DMS79 treated with DMSO at 0.1 percent for 48 hours (cell line): ENCODE measurements around the gene NRG3.

Source experiments
- DNase-seq: peaks from one replicate; lab custom pipeline; 2025; lab: John Stamatoyannopoulos, UW

NRG3 gene

GRCh38 chr10:82221056-82221455 lies 346.1 kb downstream of the NRG3 start:
- DNase-seq = no peak

GRCh38 chr10:82221601-82222149 lies 346.7 kb downstream of the NRG3 start:
- DNase-seq = no peak

DNA sequence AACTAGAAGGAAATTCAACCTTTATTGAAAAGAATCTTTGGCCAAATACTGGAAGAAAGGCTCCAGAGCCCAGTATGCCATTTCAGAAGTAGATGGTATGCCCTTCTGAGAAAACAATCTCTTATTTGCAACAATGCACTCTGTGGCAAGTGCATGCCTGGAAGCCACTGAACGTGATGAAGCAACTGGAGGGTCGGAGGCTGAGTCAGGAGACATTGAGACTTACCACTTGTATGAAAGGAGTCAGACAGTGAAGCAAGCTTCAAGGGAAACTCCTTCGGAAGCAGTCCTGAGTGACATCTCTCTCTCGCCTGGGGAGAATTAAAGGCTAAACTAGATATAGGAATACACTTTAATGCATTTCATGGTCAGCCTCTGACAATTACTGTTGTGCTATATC lies 353.7 kb downstream of the NRG3 start:
- DNase-seq = no peak

DNA sequence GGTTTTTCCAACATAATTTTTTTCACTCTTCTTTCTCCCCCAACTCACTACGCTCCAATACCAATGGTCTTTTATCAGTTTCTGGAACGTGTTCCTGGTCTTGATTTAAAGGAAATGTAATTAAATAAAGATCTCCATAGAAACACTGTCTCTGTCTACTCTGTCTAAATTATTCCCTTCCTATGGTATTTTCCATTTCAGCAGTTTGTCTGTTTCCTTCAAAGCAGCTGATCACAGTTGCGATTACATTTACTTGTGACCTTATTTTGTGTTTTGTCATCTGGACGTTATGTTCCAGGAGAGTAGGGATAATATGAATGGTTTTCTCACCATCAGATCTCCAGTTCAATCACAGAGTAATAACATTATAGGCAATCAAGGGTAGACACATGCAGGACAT lies 359.2 kb downstream of the NRG3 start:
- DNase-seq = no peak

GRCh38 chr10:82236084-82236731 lies 361.2 kb downstream of the NRG3 start:
- DNase-seq = no peak

DNA sequence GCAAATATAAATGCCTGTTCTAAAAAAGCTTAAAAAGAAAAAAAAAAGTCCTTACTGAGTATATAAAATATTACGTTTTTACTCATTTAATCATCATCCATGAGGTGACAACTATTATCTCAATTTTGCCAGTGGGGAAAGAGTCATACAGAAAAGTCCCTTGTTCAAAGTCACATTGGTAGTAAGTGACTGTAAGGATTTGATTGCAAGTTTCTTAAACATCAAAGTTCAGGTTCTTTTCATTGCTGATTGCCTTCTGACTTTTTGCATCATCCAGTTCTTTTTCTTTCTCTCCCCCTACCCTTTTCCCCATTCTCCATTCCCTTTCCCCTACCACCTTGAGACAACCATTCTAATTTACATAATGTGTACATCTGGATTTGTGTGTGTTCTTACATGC lies 363.3 kb downstream of the NRG3 start:
- DNase-seq = no peak

DNA sequence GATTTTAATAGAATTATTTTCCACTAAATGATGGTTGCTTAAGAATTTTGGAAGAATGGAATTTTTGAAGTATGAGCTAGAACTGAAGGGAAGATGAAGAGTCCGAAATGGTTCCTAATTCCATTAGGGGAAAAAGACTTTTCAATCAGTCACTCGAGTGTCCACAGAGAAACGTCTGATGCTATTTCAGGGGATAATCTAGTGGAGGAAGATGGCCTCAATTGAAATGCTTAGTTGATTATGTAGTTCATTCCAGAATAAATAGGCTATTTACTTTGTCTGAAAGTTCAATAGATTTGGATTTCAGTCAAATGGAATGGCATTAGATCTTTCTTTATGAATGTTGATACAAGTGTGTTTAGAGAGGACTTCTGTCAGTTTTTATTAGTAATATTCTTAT lies 365.4 kb downstream of the NRG3 start:
- DNase-seq = no peak

DNA sequence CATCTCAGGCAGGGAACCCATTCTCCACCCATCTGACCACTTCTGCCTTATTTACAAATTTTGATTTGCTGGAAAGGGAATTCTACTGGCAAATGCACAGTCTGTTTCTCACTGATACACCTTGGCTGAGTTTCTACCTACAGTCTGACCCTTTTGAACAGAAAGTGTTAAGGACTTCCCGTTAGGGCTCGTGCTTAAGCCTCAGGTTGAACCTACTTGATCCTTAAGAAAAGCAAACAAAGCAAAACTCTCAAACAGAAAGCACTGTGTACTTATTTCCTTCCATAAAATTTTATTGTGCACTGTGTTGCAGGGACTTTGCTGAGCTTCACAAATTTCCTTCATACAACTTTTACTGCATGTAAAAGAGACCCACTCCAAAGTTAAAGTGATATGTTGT lies 367.8 kb downstream of the NRG3 start:
- no peak for DNase-seq

GRCh38 chr10:82245157-82245556 lies 370.2 kb downstream of the NRG3 start:
- DNase-seq = no peak

DNA sequence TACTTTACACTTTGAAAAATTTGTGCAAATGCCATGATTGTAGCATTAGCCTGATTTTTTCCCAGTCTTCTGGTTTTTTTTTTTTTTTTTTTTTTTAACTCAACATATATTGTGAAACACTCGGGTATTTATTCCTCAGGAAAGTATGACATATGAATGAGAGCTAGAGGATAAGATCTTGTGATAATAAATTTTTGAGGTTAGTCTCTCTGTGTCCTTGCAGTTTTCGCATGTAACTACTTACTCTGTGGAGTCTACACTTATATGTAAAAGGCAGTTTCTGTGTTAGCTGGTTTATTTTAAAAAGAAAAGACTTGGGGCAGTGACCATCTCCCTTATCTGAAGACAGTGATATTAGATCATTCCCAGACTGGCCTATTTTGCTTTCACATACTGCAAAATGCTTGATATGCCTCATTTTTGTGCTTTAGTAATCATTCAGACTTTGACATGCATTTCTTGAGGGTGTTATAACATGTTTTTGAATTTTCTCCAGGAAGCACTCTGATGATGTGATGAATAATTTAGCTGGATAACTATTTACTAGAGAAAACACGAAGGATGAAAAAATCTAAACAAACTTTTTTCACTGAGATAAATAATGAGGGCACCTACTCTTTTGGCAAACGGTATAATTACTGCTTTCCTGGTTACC lies 371.0 kb downstream of the NRG3 start:
- no peak for DNase-seq

- no peak for DNase-seq
These were observed 374.1 kb downstream of the NRG3 start for GRCh38 chr10:82249141-82249540.

DNA sequence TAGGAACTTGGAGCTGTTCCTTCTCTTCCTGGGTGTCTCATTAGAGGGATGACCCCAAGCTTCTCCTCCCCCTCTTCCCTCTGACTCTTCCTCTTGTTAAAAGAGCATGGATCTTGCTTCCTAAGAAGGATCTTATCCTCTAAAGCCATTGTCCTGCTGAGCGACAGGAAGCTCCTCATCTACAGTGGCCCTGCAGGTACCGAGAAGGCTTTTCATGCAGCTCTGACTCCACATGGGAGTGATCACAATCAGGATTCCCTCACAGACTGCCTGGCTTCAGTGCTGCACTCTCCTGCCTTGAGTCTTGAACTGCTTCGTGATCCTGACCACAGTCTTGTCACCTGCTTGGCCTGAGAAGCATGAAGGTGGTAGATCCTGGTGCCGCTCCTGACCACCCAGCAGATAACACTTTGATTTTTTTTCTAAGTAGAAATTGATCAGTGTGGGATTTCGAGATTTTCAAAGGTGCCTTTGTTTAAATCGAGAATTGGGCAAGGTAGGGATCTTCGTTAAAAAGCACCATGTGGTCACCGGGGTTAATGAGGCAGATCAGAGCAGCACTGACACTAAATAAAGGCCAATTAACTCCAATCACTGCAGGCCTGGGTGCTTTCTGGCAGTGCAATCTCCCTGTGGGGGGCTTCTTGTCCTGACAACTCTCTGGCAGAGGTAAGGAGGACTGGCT lies 376.4 kb downstream of the NRG3 start:
- DNase-seq = no peak

DNA sequence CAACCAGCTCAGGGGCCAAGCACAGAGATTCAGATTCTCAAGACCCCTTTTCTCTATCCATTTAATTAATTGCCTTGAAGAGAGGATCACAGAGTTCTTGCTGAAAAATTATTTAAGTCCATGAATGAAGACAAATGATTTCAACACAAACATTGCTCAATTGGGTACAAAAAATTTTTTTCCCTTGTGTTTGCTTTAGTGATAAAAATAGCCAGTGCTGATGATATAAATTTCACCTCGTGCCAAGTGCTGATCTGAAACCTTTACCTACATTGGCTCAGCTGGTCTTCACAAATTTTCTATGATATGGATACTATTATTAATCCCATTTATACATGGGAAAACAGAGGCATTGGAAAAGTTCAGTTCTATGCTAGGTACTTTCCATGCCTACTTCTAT lies 377.1 kb downstream of the NRG3 start:
- no peak for DNase-seq

DNA sequence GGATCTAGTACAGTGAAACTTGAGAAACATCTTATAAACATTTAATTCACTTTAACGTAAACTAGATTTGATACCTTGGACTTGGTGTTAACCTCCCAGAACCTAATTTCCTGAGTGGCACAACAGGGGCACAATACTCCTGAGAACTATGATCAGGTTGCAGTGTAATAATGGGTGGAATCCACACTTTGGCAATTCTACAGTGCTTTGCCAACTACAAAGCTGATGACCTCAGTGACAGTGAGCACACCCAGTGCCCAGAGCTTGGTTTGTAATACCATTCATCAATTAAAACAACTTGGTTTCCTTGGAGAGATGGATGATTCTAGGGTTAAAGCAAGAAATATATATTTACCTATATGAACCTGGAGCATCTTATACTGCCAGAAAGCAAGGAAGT lies 379.2 kb downstream of the NRG3 start:
- DNase-seq = no peak

DNA sequence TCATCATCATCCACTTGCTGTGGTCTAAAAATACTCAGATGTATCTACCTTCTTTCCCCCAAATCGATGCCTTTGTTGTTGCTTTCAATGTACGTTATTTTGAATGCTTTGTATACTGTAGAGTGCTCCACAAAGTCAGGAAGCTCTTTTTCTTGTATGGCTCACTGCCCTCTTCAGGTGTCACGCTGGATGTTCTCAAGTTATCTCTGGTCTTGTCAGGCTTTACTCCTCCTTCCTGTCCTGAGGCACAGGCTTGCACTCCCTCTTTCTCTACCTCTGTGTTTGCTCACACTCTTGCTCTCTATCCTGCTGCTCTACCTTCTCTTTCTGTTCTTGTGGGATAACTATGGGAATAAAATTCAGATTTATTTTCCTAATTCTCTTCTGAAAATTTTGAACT lies 381.3 kb downstream of the NRG3 start:
- DNase-seq = no peak

DNA sequence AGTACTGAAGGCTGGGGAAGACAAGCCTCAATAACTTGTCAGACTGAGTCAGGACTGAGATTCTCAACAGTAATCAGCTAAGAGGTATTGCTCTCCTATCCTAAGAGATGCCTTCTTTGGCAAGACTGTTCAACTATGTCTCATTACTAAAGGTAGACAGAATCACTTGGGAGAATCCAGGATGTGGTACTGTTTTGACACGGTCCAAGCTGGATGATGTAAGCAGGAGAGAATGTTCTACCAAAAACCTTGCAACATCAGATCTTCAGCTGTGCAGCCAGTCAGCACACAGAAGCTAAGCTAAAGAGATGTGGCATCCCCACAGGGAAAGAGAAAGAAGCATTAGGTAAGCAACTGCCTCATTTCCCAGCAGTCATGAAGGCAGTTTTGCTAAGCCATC lies 391.4 kb downstream of the NRG3 start:
- DNase-seq = no peak

- DNase-seq = no peak
These were observed 392.0 kb downstream of the NRG3 start for GRCh38 chr10:82267014-82267413.

DNA sequence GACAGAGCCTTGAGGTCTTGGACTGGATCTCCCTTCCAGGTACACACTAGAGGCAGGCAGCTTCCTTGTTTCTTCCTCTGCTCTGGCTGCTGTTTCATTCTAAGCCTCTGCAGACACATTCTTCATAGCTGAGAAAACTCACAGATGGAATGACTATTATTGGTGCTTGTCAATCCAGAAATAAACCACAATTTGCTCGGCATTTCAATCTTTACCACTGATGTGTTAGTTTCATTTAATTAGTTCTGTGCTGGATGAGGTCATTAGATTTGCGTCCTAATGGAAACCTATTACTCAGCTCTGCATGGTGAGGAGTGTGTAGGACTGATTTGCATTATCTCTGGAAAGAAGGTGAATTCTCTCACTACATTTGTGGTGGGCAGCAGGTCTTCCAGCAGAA lies 392.5 kb downstream of the NRG3 start:
- no peak for DNase-seq

DNA sequence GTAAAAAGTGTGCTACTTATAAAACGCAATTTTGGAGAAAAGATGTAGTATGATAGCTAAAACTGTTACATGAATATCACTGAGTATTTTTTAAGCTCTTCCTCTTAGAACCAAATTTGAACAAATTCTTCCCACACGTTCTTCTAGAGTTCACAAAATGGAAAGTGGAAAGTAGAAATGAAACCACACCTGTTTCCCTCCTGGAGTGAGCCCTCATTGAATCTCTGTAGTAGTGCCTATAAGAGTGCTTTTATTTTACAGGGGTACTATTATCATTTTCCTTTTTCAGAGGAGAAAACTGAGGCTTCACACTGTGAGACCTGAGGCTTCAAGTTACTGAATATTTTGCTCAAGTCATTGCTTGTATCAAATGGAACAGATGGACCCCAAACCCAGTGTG lies 393.0 kb downstream of the NRG3 start:
- no peak for DNase-seq

GRCh38 chr10:82277591-82277990 lies 402.6 kb downstream of the NRG3 start:
- no peak for DNase-seq

- DNase-seq = no peak
These were observed 403.6 kb downstream of the NRG3 start for GRCh38 chr10:82278401-82279182.

GRCh38 chr10:82282782-82283456 lies 407.9 kb downstream of the NRG3 start:
- no peak for DNase-seq
